ENCODE results near the gene CDK5R2.

The CDK5R2 gene

DNA sequence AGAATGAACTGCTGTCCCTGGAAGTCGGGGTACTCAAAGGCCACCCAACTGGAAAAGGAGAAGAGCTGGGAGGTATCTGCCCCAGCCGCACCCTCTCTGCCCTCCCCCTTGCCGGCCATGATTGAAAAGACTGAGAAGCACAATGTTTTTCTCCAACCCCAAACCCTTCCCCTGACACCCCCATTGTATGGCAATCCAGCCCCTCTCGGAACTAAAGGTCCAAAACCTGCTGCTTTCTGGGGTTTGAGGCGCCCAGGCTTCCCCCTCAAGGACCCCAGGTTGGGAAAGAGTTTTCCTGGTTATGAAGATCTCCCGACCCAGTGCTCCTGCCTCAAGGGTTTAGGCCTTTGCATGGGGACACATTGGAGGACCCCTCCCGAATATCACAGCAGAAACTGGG lies 32.7 kb downstream of the CDK5R2 start:
- CTCF ChIA-PET: interaction anchor here (1.0 to 5.2 kb wide), 3 partner anchors 11 to 115 kb away, joined by 3 to 60 read pairs (median 3); no protein-coding TSS in a partner anchor
- no peak for DNase-seq (ENCODE audit: extremely low spot score)
- POLR2A ChIA-PET: no interaction called here
- TF ChIP-seq, protein P1, sequence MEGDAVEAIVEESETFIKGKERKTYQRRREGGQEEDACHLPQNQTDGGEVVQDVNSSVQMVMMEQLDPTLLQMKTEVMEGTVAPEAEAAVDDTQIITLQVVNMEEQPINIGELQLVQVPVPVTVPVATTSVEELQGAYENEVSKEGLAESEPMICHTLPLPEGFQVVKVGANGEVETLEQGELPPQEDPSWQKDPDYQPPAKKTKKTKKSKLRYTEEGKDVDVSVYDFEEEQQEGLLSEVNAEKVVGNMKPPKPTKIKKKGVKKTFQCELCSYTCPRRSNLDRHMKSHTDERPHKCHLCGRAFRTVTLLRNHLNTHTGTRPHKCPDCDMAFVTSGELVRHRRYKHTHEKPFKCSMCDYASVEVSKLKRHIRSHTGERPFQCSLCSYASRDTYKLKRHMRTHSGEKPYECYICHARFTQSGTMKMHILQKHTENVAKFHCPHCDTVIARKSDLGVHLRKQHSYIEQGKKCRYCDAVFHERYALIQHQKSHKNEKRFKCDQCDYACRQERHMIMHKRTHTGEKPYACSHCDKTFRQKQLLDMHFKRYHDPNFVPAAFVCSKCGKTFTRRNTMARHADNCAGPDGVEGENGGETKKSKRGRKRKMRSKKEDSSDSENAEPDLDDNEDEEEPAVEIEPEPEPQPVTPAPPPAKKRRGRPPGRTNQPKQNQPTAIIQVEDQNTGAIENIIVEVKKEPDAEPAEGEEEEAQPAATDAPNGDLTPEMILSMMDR (IDR thresholded peaks at IDR 0.05; ENCODE audit: control extremely low read depth, extremely low read depth, low read depth, missing control alignments): no peak

DNA sequence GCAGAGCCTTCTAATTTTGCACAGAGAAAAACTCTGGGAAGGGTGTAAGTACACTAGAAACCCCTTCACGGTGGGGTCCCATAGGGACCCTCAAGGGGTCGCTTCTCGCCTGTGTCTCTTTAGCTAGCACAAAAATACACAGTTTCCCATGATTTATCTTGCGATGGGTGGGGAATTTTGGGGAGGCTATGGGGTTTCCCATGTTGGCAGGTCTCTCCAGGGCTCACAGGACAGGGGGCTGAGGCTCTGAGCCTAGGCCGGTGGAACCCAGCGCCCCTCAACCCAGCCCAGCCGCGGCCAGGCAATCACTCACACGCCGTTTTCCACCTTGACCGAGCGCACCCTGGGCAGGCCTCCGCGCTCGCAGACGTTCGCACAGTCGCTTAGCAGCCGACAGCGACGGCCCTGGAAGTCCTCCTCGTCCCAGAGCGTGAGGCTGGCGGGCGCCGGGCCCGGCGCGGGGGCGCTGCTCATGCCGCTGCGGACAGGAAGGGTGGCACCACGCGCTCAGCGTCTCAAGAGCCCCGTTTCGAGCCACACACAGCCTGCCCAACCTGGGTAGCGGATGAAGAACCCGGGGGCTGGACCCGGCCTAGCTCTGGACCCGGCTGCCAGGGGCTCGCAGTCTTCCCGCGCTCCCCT lies 33.4 kb downstream of the CDK5R2 start:
- ChIA-PET POLR2A (no interaction called here), CTCF (interaction anchor here (0.9 to 5.2 kb wide), 4 partner anchors 11 to 162 kb away, joined by 3 to 60 read pairs (median 3); no protein-coding TSS in a partner anchor)
- no peak for DNase-seq (ENCODE audit: extremely low spot score)
- TF ChIP-seq, protein P1 (IDR thresholded peaks at IDR 0.05; ENCODE audit: control extremely low read depth, extremely low read depth, low read depth, missing control alignments): no peak

DNA sequence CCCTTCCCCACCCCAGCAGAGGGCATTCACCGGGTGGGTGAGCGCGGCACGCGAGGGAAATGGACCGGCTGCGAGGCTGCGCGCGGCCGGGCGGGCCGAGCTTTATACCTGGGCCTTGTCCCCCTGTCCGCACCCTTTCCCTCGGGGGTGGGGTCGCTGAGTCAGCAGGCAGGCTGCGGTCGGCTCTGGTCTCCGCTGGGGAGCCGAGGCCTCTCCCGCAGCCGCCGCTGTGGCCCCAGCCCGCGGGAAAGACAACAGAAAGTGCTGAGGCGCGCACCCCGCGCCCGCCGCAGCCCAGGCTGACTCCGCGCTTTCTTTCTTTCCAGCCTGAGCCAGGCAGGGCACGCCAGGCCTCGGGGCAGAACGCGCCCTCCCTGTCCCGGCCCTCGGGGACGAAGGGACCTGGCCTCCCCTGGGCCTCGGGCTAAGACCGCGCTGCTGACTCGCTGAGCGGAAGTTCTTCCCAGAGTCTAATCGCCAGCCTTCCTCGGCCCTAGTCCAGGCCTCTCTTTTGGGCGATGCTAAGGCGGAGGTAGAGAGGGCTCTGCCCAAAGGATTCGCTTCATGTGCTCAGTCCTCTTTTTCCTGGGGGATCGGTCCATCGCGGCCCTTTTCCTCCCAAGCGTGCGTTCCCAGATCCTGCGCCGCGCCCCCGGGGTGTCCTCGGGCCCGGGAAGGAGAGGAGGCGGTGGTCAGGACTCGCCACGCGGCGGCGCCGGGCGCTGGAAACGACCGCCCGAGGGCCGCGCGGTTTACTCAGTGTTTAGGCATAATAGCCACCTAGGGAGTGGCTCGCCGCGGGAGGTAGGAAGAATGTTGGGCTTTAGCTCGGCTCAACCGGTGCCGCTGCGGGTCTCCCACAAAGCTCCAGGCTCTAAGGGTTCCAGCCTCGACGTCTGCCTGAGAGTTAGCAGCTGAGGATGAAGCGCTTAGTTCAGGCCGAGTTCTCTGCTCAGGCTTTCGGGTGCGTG lies 34.2 kb downstream of the CDK5R2 start, which contains the start of gene CRYBA2:
CRYBA2 (minus strand) TSS at position 78 of the 971 bp plus-strand sequence. CDS start 246 bp downstream, outside the sequence.
- ChIA-PET POLR2A (no interaction called here), CTCF (interaction anchor here (0.9 to 5.2 kb wide), 11 partner anchors 12 to 161 kb away, joined by 3 to 60 read pairs (median 4); no protein-coding TSS in a partner anchor)
- TF ChIP-seq, protein P1 (IDR thresholded peaks at IDR 0.05; ENCODE audit: control extremely low read depth, extremely low read depth, low read depth, missing control alignments): no peak
- no peak for DNase-seq (ENCODE audit: extremely low spot score)

DNA sequence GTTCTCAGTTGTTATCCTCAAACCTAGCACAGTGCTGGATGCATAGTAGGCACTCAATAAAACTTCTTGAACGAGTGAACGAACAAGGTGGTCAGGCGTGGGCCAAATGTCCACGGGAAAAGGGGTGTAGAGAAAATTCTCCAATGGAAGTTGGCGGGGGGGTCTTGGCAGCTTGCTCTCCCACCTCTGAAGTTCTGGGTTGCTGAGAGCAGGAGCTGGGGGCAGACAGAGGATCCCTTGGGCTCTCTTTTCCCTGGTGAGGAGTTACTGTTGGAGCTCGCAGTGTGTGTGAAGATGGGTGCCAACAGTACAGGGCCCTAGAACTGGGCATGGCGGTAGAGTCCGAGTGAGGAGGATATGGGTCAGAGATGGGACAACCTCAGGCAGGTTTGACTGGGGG lies 36.1 kb downstream of the CDK5R2 start:
- POLR2A ChIA-PET: no interaction called here
- TF ChIP-seq, protein P1 (IDR thresholded peaks at IDR 0.05; ENCODE audit: control extremely low read depth, extremely low read depth, low read depth, missing control alignments): no peak
- DNase-seq (ENCODE audit: extremely low spot score): no peak
- CTCF ChIA-PET: interaction anchor here (0.7 to 5.2 kb wide), 35 partner anchors 10 to 163 kb away, joined by 3 to 60 read pairs (median 4); no protein-coding TSS in a partner anchor

DNA sequence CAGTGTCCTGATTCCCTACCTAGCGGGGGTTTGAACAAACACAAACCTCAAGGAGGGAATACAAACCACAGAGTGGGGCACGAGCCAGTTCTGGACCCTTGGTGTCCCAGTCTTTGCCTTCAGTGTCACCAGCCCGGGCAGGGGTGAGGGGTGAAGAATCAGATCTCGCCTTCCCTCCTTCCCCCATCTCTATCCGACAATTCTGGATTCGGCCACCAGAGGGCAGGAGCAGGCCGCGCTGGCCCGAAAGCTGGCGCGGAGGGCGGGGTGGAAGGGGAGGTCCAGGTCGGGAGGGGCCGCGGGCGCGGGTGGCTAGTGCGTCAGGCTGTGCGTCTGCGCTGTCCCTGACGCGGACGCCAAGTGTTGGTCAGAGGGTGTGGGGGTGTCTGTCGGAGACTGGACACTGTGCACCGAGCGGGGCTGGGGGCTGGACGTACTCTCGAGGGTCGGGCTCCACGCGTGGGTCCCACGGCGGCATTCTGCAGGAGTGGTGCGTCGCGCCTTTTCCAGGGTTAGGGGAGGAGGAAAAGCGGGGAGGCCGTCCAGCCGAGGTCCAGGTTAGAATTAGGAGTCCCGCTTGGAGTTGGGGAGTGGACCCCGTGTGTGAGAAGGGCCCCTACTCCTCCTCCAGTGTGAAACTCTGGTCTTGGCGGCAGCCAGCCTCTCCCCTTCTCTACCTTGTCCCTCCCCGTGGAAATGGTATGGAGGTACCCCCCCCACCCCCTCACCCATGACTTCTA lies 36.7 kb downstream of the CDK5R2 start:
- CTCF ChIA-PET: interaction anchor here (0.6 to 5.2 kb wide), 28 partner anchors 9 to 163 kb away, joined by 3 to 60 read pairs (median 4); partner anchors contain the start of gene CDK5R2
- POLR2A ChIA-PET: no interaction called here
- DNase-seq (ENCODE audit: extremely low spot score): peak; percentile 88

More for the DNA sequence above, 36.7 kb downstream of the CDK5R2 start:
- TF ChIP-seq, protein P1 (IDR thresholded peaks at IDR 0.05; ENCODE audit: control extremely low read depth, extremely low read depth, low read depth, missing control alignments): peak; percentile 92

All from GM10248 (cell line).